Right lobe of liver (tissue), 4 donors: ENCODE data around the gene KLK15.

Experiments
- CTCF ChIP-seq, 4 donors: fragments of 200-600 bp in 3 of 4; fragments of 450-650 bp in 1 of 4; IDR thresholded peaks; one replicate each; pipeline versions ENCODE4 v1.5.1 to v1.8.0; 2016 to 2022; ENCODE audit warnings: antibody characterized with exemption in 4 of 4, mild to moderate bottlenecking in 2 of 4
- POLR2A ChIP-seq: fragments of 450-650 bp; IDR thresholded peaks from one replicate; pipeline ENCODE4 v1.6.1; 2017; ENCODE audit warnings: antibody characterized with exemption, mild to moderate bottlenecking
- donor health status: DM: no; HTN: no; CAD: no.
- donor health status: DM: no; HTN: no; CAD: no.
- donor health status: DM: no; HTN: yes; CAD: no.

DNA sequence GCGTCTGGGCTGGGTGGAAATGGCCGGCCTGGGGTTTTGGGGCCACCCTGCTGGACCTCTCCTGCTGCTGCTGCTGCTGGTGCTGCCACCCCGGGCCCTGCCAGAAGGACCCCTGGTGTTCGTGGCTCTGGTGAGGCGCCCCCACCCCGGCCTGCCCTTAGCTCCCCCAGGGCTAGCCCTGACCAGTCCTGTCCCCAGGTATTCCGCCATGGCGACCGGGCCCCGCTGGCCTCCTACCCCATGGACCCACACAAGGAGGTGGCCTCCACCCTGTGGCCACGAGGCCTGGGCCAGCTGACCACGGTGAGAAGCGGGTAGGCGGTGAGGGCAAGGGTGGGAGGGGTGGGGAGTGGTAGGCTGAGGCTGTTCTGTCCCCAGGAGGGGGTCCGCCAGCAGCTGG lies 43.0 kb downstream of the KLK15 start, which contains the start of gene ACP4:
- no peak for TF ChIP-seq POLR2A
- TF ChIP-seq CTCF (IDR thresholded peaks at IDR 0.05): no peak
